HG02588 (cell line): ENCODE results near the gene GLP1R.
"Not testable (repeated sequence)": the region's sequence is repeated elsewhere in the genome, so short reads cannot be mapped to it uniquely, and the experiment has no call there.

Experiments
- ATAC-seq: cut with Tn5 transposase; IDR thresholded peaks from one replicate; pipeline ENCODE4 v1.9.1; 2021; ENCODE audit warnings: mild to moderate bottlenecking, moderate library complexity; ENCODE audit not compliant: unreplicated experiment

The GLP1R gene

GRCh38 chr6:39118921-39119320 is 70.3 kb downstream of the GLP1R start:
- ATAC-seq: no peak

GRCh38 chr6:39124114-39124513 is 75.5 kb downstream of the GLP1R start:
- no peak for ATAC-seq

DNA sequence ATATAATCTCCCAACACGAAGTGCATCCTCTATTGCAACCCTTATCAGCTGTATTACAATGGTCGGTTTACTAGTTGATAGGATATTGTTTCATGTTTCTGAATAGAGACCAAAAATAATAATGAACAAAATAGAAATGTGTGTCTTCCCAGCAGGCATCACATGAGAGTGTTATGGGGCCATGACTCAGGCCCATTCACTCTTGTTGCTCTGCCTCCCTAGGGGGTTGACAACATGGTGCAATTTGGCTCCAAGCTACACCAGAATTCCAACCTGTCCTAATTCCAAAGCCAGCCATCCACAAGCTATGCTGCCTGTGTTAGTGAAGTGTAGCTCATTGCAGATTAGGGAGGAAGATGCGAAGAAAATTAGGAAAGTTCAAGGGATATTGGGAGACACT is 79.5 kb downstream of the GLP1R start:
- no peak for ATAC-seq

GRCh38 chr6:39128832-39129231 is 80.3 kb downstream of the GLP1R start:
- ATAC-seq: no peak

GRCh38 chr6:39130691-39131090 is 82.1 kb downstream of the GLP1R start:
- no peak for ATAC-seq

DNA sequence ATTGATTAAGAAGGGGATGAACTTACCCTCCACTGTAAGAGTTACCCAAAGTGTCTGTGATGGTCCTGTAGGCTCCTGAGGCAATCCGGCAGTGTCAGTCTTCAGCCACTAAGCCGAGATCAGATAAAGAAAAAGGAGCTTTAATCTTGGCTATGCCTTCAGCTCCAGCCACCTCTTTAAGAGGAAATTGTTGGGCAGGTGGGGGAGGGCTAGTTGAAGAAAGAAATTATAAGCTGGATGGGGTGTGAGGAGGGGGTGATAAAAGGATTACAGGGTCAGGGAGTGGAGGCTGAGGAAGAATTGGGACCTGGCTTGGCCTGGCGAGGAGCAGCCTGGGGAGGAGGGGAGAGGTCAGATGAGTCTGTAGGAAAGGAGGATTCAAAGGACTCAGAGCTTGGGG is 86.2 kb downstream of the GLP1R start:
- ATAC-seq: not testable (repeated sequence)

- ATAC-seq: not testable (repeated sequence)
These were observed 87.6 kb downstream of the GLP1R start for GRCh38 chr6:39136207-39136606.

DNA sequence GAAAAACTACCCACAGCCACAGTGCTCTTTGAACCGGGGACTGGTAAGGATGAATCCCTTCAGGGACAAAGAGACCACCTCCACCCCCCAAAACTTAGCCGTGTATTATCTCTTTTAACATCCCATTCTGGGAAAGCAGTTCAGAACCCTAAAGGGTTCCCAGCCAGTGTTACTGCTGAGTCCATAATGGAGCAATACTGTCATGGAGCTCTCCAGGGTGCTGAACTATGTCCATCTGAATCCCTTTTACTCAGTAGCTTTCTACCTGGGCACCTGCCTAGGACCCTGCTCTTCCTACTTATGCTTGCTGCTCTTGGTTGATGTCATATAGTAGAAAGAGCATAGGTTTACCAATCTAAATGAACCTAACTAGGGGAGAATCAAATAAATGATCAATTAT is 88.7 kb downstream of the GLP1R start:
- no peak for ATAC-seq
